ENCODE measurements around the gene PTPRG. TPM values are rescaled to one million over a fixed set of nuclear protein-coding genes. Genes with fewer than 3 reads are reported as not detected.

PTPRG gene
- total RNA-seq, 1 experiment from 2014 or later: 9.2 TPM

GRCh38 chr3:61894988-61895935, 333.9 kb downstream of the PTPRG start:
- DNase-seq (ENCODE audit: low read depth): peak; percentile 98

GRCh38 chr3:61896251-61896650, 334.9 kb downstream of the PTPRG start:
- no peak for DNase-seq (ENCODE audit: low read depth)

GRCh38 chr3:61897848-61898247, 336.5 kb downstream of the PTPRG start:
- no peak for DNase-seq (ENCODE audit: low read depth)

- no peak for DNase-seq (ENCODE audit: low read depth)
These were observed 338.5 kb downstream of the PTPRG start for GRCh38 chr3:61899700-61900462.

GRCh38 chr3:61901496-61901895, 340.1 kb downstream of the PTPRG start:
- DNase-seq (ENCODE audit: low read depth): no peak

- DNase-seq (ENCODE audit: low read depth): no peak
These were observed 340.6 kb downstream of the PTPRG start for GRCh38 chr3:61901986-61902385.

- DNase-seq (ENCODE audit: low read depth): no peak
These were observed 341.7 kb downstream of the PTPRG start for GRCh38 chr3:61903074-61903473.

GRCh38 chr3:61903931-61904657, 342.7 kb downstream of the PTPRG start:
- peak; percentile 17 for DNase-seq (ENCODE audit: low read depth)

- no peak for DNase-seq (ENCODE audit: low read depth)
These were observed 345.9 kb downstream of the PTPRG start for GRCh38 chr3:61907210-61907795.

- peak; percentile 41 for DNase-seq (ENCODE audit: low read depth)
These were observed 347.0 kb downstream of the PTPRG start for GRCh38 chr3:61908382-61908781.

GRCh38 chr3:61910732-61911131, 349.4 kb downstream of the PTPRG start:
- DNase-seq (ENCODE audit: low read depth): no peak

- no peak for DNase-seq (ENCODE audit: low read depth)
These were observed 350.8 kb downstream of the PTPRG start for GRCh38 chr3:61912158-61912557.

GRCh38 chr3:61913701-61914100, 352.3 kb downstream of the PTPRG start:
- no peak for DNase-seq (ENCODE audit: low read depth)

- no peak for DNase-seq (ENCODE audit: low read depth)
These were observed 352.9 kb downstream of the PTPRG start for GRCh38 chr3:61914276-61914675.

GRCh38 chr3:61915296-61915695, 353.9 kb downstream of the PTPRG start:
- no peak for DNase-seq (ENCODE audit: low read depth)

- no peak for DNase-seq (ENCODE audit: low read depth)
These were observed 358.0 kb downstream of the PTPRG start for GRCh38 chr3:61919371-61919770.

GRCh38 chr3:61922118-61922517, 360.7 kb downstream of the PTPRG start:
- DNase-seq (ENCODE audit: low read depth): no peak

- no peak for DNase-seq (ENCODE audit: low read depth)
These were observed 362.8 kb downstream of the PTPRG start for GRCh38 chr3:61924090-61924735.

- DNase-seq (ENCODE audit: low read depth): no peak
These were observed 363.6 kb downstream of the PTPRG start for GRCh38 chr3:61924991-61925390.

GRCh38 chr3:61925721-61926120, 364.4 kb downstream of the PTPRG start:
- DNase-seq (ENCODE audit: low read depth): peak; percentile 10

- DNase-seq (ENCODE audit: low read depth): peak; percentile 18
These were observed 365.6 kb downstream of the PTPRG start for GRCh38 chr3:61926923-61927322.

All from M059J (cell line).